Prostate gland (tissue), 2 donors: Measurements from ENCODE around the gene ZNF839. TPM values are rescaled to one million over a fixed set of nuclear protein-coding genes. Genes with fewer than 3 reads are reported as not detected.

Experiments
- DNase-seq: peaks from one replicate; pipeline ENCODE4 v3.0.0-alpha.2; 2019; ENCODE audit warnings: low spot score
- H3K27ac ChIP-seq, 2 donors: fragments of 200-600 bp; sonication (generic); 2 replicates each; pipeline ENCODE4 v1.5.1; 2017 to 2019
- H3K27me3 ChIP-seq: fragments of 200-600 bp; sonication (generic); replicated peaks from 2 replicates; pipeline ENCODE4 v1.5.1; 2019; ENCODE audit not compliant: insufficient read depth
- H3K36me3 ChIP-seq, 2 donors: fragments of 200-600 bp; sonication (generic); 1 replicate in 1 of 2; 2 replicates in 1 of 2; pipeline versions ENCODE4 v1.5.1 to v1.8.1; 2017 to 2019
- H3K4me1 ChIP-seq: fragments of 200-600 bp; sonication (generic); replicated peaks from 2 replicates; pipeline ENCODE4 v1.5.1; 2019
- H3K4me3 ChIP-seq, 2 donors: fragments of 200-600 bp; sonication (generic); 2 replicates each; pipeline ENCODE4 v1.5.1; 2017 to 2019
- H3K9me3 ChIP-seq: fragments of 200-600 bp; sonication (generic); 2 replicates; pipeline ENCODE4 v1.5.1; 2017
- CTCF ChIP-seq, 4 experiments: fragments of 200-600 bp in 2 of 4; fragments of 450-650 bp in 2 of 4; sonication (generic) in 2 of 4; IDR thresholded peaks; 1 replicate in 3 of 4; 2 replicates in 1 of 4; pipeline ENCODE4 v1.5.1; 2016 to 2019; ENCODE audit warnings: antibody characterized with exemption in 4 of 4, mild to moderate bottlenecking in 2 of 4, moderate library complexity in 2 of 4
- POLR2A ChIP-seq: fragments of 450-650 bp; IDR thresholded peaks from one replicate; pipeline ENCODE4 v1.6.1; 2016; ENCODE audit warnings: antibody characterized with exemption, mild to moderate bottlenecking
- POLR2AphosphoS5 ChIP-seq: sonication (generic); formaldehyde crosslinking; IDR thresholded peaks from one replicate; pipeline ENCODE4 v1.6.1; 2017; ENCODE audit warnings: antibody characterized with exemption
- WGBS: methylation state at CpG from one replicate; pipeline ENCODE4 v1.1.5; 2018; 5-methylcytosine and 5-hydroxymethylcytosine counted together
- intact Hi-C: fragments of 100-400 bp; cut with DNase I; formaldehyde crosslinking; loops from one replicate; pipeline ENCODE4 v1.14.2; 2022
- total RNA-seq, 2 donors: library from RNA; depleted of rRNA; stranded (reverse); fragments of >200 nt; gene quantifications; one replicate each; pipeline ENCODE4 v1.1.0, GENCODE V29; 2016

ZNF839 gene
- total RNA-seq, 2 donors from 2014 or later, result 11.7 to 33.8 TPM

DNA sequence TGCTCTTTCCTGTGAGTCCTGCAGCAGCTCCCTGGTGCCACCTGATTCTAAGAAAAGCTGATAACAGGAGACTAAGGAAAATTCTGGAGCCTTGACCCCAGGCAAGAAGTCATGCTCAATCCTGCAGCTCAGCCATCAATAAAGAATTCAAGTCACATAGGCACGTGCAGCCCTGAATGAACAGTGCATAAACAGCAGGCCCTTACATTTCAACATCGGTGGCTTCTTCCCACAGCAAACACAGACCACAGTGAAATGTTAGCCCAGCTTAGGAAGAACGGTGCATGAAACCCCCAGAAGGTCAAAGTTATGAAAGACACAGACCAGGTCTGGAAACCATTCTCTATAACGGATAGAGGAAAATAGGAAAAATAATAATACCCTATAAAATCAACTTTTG is 32.7 kb downstream of the ZNF839 start:
- no peak overlapping the region for H3K27ac ChIP-seq
- H3K27me3 ChIP-seq, result no peaks in the 10 kb centered on the region

GRCh38 chr14:102353126-102353619 is 33.6 kb downstream of the ZNF839 start:
- no peak overlapping the region for H3K4me3 ChIP-seq
- DNase-seq, result no peak
- H3K4me1 ChIP-seq, result no peaks in the 10 kb centered on the region
- H3K27me3 ChIP-seq, result no peaks in the 10 kb centered on the region
- H3K36me3 ChIP-seq, result peaks cover 4% of the 10 kb centered on the region in 2 donors
- TF ChIP-seq CTCF (IDR thresholded peaks at IDR 0.05) (no peak), POLR2A (no peak), POLR2AphosphoS5 (no peak)
- WGBS, result 92% methylated on average over 8 of the region's 8 CpGs
- intact Hi-C loops, result no loop called here
- H3K27ac ChIP-seq, result no peak overlapping the region
- H3K9me3 ChIP-seq, result no peaks in the 10 kb centered on the region

More for the DNA sequence above, 32.7 kb downstream of the ZNF839 start:
- Histone ChIP-seq H3K36me3 (peaks cover 0 to 4% of the 10 kb centered on the region in 2 donors), H3K4me3 (no peak overlapping the region), H3K9me3 (no peaks in the 10 kb centered on the region), H3K4me1 (no peaks in the 10 kb centered on the region)
- DNase-seq, result no peak
- 93% methylated on average over 4 of the region's 4 CpGs for WGBS
- intact Hi-C loops, result no loop called here
- no peak for TF ChIP-seq CTCF (IDR thresholded peaks at IDR 0.05)
- no peak for TF ChIP-seq POLR2AphosphoS5
- no peak for TF ChIP-seq POLR2A

DNA sequence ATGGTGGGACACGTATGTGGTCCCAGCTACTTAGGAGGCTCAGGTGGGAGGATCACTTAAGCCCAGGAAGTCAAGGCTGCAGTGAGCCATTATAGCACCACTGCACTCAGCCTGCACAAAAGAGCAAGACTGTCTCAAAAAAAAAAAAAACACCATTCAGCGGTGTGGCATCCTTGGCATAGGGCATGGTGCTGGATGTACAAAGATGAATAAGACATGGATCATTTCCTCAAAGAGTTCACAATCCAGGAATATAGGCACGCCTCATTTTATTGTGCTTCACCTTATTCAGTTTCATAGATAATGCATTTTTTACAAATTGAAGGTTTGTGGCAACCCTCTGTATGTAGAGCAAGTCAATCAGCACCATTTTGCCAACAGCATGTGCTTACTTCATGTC is 36.7 kb downstream of the ZNF839 start:
- H3K4me1 ChIP-seq, result no peaks in the 10 kb centered on the region
- intact Hi-C loops, result no loop called here
- no peak overlapping the region for H3K4me3 ChIP-seq
- peaks cover 4% of the 10 kb centered on the region in 2 donors for H3K36me3 ChIP-seq
- H3K9me3 ChIP-seq, result no peaks in the 10 kb centered on the region
- H3K27me3 ChIP-seq, result no peaks in the 10 kb centered on the region
- WGBS, result 89% methylated on average over 3 of the region's 3 CpGs
- DNase-seq, result no peak
- no peak overlapping the region for H3K27ac ChIP-seq
- TF ChIP-seq POLR2A, result no peak
- no peak for TF ChIP-seq CTCF (IDR thresholded peaks at IDR 0.05)
- TF ChIP-seq POLR2AphosphoS5, result no peak

DNA sequence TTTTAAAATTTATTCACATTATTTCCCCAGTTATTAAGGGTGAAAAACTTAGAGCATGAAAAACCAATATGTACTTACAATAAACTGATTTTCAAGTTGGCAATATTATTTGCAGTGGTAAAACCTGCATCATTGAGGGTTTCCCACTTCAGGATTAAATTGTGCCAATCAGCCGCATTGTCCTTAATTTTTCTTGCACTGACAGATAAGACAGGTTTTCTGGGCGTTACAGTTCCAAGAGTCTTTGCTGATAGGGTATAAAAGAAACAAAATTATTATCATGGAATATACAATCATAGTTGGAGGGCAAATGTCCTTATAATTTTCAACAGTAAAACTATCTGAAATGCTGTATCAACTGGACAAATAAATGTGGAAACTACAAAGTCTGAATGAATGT is 39.8 kb downstream of the ZNF839 start:
- peaks cover 0 to 4% of the 10 kb centered on the region in 2 donors for H3K36me3 ChIP-seq
- no peak overlapping the region for H3K4me3 ChIP-seq
- no peaks in the 10 kb centered on the region for H3K4me1 ChIP-seq
- no peak for DNase-seq
- H3K27me3 ChIP-seq, result no peaks in the 10 kb centered on the region
- 93% methylated on average over 2 of the region's 2 CpGs for whole genome bisulfite sequencing
- no peaks in the 10 kb centered on the region for H3K9me3 ChIP-seq
- intact Hi-C loops, result no loop called here
- no peak overlapping the region for H3K27ac ChIP-seq
- TF ChIP-seq CTCF (IDR thresholded peaks at IDR 0.05) (no peak), POLR2AphosphoS5 (no peak), POLR2A (no peak)

GRCh38 chr14:102360388-102360787 is 40.8 kb downstream of the ZNF839 start:
- Histone ChIP-seq H3K27ac (no peak overlapping the region), H3K36me3 (peaks cover 0 to 4% of the 10 kb centered on the region in 2 donors), H3K9me3 (no peaks in the 10 kb centered on the region), H3K27me3 (no peaks in the 10 kb centered on the region), H3K4me3 (no peak overlapping the region), H3K4me1 (no peaks in the 10 kb centered on the region)
- no peak for TF ChIP-seq POLR2A
- no peak for TF ChIP-seq POLR2AphosphoS5
- no peak for TF ChIP-seq CTCF (IDR thresholded peaks at IDR 0.05)
- intact Hi-C loops, result loop anchor here (5.0 to 10.0 kb wide), 4 partner anchors 38 to 147 kb away; partner anchors contain the start of gene ANKRD9
- no peak for DNase-seq
- WGBS, result 92% methylated on average over 3 of the region's 3 CpGs
